K562 treated with DMSO at 1 percent for 24 hours (cell line): Measurements from ENCODE around the gene ACADSB. TPM values are rescaled to one million over a fixed set of nuclear protein-coding genes. Genes with fewer than 3 reads are reported as not detected.

Experiments used
- total RNA-seq: library from RNA; unstranded; fragments of 300-600 nt; gene quantifications from 2 replicates; pipeline ENCODE4 v1.2.3, GENCODE V29; 2022; ENCODE audit warnings: low read depth; ENCODE audit not compliant: insufficient read depth

ACADSB gene
- 1.7 and 2.7 TPM in 2 replicates for total RNA-seq

GRCh38 chr10:123008355-123009104, at the start of gene ACADSB, which contains the start of gene IKZF5:
ACADSB (plus strand) TSS chr10:123009006; CDS start chr10:123009030, 24 bp downstream.
IKZF5 (minus strand) TSS chr10:123008795; CDS start chr10:122998625, 10,170 bp downstream.

GRCh38 chr10:122980209-122981065, 28.4 kb upstream of the ACADSB start, which contains the start of gene PSTK:
PSTK (plus strand) TSS chr10:122980401; CDS start chr10:122980480, 79 bp downstream.

Other genes starting within 250 kb of the ACADSB start
- gene CUZD1, start 163.1 kb upstream of the ACADSB start, total RNA-seq: 0.28 and 0.66 TPM in 2 replicates
- 5.6 and 8.4 TPM in 2 replicates for gene FAM24B, start 129.4 kb upstream of the ACADSB start, total RNA-seq
- gene FAM24A, start 98.4 kb upstream of the ACADSB start, total RNA-seq: not detected in 2 replicates
- 3.6 and 3.9 TPM in 2 replicates for gene C10orf88, start 54.8 kb upstream of the ACADSB start, total RNA-seq
- 8.4 and 10.3 TPM in 2 replicates for gene PSTK, start 28.6 kb upstream of the ACADSB start, total RNA-seq
- 2.3 and 10.0 TPM in 2 replicates for gene IKZF5, start 211 bp upstream of the ACADSB start, total RNA-seq
- 57.1 and 57.2 TPM in 2 replicates for gene HMX3, start 127.0 kb downstream of the ACADSB start, total RNA-seq
- 0.90 and 1.5 TPM in 2 replicates for gene HMX2, start 139.1 kb downstream of the ACADSB start, total RNA-seq
- 171 and 189 TPM in 2 replicates for gene BUB3, start 145.4 kb downstream of the ACADSB start, total RNA-seq